NCI-H446 (cell line): ENCODE results near the gene DOC2A.

ENCODE experiments used
- DNase-seq, 2 experiments: peaks; one replicate each; lab custom pipeline; 2025; lab: John Stamatoyannopoulos, UW

Gene DOC2A

DNA sequence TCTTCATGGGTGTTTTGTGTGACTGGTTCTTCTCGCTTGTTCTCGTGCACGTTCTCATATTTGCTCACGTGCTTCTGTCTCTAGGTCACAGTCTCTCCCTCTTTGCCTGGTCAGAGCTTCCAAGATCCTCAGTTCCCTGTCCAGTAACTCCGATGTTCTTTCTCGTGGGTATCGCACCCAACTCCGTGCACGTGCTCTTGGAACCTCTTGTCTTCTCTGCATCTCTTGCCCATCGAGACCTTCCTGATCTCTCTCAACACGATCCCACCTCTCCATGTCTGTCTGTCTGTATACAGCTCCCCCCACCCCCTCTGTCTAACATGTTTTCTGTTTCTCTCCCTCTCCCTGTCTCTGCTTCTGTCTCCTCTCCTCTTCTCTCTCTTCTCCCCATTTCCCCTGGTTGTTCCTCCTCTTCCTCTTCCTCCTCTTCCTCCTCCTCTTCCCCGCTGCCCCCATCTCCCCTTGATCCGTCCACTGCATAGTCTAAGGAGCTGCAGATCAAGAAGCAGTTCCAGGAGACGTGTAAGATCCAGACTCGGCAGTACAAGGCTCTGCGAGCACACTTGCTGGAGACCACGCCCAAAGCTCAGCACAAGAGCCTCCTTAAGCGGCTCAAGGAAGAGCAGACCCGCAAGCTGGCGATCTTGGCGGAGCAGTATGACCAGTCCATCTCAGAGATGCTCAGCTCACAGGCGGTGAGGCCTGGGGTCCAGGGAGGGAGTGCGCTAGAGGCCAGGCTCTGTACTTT, 21.5 kb downstream of the DOC2A start:
- DNase-seq: no peak

DNA sequence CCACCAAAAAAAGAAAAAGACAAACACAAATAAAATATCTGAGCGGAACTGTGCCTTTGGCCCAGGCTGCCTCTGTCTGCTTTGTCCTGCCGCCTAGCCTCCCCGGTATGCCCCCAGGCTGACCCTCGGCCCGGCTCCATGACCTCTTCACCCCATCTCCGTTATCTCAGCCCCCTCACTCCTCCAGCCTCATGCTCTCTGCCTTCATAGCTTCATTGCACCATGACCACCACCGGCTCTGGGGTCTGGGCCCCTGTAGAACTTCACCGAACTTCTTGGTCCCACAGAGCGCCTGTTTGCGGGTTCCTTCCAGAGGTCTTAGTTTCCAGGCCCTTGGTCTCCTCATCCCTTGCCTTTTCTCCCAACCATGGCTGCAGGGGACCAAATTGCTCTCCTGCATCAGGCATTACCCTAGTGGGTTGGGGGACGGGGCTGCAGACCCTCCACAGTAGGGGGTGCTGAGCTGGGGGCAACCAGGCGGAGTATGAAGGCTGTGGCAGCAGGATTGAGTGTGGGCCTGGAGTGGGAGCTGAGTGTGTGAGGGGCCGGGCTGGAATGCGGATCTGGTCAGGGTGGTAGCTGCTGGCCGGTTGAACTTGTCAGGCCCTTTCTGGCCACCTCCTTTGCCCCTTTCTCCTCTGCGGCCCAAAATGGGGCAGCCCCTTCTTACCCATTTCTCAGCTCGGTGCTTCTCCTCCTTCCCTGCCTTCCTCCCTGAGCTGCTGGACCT, 22.3 kb downstream of the DOC2A start:
- DNase-seq: no peak

DNA sequence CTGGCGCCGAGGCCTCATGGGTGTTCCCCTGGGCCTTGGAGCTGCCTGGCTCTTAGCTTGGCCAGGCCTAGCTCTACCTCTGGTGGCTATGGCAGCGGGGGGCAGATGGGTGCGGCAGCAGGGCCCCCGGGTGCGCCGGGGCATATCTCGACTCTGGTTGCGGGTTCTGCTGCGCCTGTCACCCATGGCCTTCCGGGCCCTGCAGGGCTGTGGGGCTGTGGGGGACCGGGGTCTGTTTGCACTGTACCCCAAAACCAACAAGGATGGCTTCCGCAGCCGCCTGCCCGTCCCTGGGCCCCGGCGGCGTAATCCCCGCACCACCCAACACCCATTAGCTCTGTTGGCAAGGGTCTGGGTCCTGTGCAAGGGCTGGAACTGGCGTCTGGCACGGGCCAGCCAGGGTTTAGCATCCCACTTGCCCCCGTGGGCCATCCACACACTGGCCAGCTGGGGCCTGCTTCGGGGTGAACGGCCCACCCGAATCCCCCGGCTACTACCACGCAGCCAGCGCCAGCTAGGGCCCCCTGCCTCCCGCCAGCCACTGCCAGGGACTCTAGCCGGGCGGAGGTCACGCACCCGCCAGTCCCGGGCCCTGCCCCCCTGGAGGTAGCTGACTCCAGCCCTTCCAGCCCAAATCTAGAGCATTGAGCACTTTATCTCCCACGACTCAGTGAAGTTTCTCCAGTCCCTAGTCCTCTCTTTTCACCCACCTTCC, 23.3 kb downstream of the DOC2A start:
- no peak for DNase-seq

DNA sequence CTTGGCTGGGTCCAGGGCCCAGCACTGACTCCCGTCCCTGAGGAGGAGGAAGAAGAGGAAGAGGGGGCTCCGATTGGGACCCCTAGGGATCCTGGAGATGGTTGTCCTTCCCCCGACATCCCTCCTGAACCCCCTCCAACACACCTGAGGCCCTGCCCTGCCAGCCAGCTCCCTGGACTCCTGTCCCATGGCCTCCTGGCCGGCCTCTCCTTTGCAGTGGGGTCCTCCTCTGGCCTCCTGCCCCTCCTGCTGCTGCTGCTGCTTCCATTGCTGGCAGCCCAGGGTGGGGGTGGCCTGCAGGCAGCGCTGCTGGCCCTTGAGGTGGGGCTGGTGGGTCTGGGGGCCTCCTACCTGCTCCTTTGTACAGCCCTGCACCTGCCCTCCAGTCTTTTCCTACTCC, 23.9 kb downstream of the DOC2A start:
- DNase-seq: no peak

DNA sequence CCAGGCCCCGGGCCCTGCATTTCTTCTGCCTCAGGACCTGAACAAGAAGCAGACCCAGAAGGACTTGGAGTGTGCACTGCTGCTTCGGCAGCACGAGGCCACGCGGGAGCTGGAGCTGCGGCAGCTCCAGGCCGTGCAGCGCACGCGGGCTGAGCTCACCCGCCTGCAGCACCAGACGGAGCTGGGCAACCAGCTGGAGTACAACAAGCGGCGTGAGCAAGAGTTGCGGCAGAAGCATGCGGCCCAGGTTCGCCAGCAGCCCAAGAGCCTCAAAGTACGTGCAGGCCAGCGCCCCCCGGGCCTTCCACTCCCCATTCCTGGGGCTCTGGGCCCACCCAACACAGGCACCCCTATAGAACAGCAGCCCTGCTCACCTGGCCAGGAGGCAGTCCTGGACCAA, 24.6 kb downstream of the DOC2A start:
- no peak for DNase-seq

DNA sequence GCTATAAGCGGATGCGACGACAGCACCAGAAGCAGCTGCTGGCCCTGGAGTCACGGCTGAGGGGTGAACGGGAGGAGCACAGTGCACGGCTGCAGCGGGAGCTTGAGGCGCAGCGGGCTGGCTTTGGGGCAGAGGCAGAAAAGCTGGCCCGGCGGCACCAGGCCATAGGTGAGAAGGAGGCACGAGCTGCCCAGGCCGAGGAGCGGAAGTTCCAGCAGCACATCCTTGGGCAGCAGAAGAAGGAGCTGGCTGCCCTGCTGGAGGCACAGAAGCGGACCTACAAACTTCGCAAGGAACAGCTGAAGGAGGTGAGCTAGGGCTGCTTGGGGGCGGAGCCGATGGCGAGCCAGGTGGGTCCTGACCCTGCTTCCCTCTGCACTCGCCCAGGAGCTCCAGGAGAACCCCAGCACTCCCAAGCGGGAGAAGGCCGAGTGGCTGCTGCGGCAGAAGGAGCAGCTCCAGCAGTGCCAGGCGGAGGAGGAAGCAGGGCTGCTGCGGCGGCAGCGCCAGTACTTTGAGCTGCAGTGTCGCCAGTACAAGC, 25.5 kb downstream of the DOC2A start:
- no peak for DNase-seq

DNA sequence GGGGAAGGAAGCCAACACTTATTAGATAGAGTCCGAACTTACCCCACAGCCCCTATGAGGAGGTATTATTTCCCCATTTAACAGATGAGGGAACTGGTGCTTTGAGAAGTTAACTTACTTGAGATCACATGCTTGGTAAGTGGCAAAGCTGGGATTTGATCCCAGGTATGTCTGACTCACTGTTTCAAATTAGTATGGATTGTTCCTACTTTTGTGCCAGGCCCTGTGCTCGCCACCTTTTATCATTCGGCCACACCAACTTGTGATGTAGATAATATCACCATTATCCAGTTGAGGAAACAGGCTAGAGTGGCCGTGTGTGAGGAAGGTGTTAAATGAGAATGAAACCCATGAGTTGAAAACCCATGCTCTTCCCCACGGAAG, 26.1 kb downstream of the DOC2A start:
- DNase-seq: no peak

DNA sequence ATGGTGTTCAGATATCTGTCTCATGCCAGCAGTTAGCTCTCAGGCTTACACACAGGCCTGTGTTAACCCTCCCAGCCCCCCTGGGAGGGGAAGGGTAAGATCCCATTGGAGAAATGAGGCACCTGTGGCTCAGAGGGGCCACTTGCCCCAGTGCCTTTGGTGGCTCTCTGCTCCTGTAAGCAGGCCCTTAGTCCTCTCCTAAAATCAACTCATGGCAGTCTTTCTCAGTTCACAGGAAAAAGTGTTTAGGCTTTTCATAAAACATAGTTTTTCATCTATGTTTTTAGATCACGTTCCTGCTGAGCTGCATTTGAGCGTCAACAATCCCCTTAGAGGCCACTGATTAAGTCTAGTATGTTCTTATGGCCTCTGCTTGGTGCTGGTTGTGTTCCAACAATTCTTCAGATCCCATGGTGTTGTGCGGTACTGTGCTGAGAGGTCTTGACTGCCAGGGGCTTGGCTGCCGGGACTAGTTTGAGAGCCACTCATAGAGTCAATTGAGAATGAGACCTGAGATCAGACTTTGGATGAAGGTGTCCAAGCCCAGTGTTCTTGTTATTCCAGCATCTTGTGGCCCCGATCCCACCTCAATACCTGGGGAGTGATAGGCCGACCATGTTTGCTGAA, 26.6 kb downstream of the DOC2A start:
- DNase-seq: no peak

DNA sequence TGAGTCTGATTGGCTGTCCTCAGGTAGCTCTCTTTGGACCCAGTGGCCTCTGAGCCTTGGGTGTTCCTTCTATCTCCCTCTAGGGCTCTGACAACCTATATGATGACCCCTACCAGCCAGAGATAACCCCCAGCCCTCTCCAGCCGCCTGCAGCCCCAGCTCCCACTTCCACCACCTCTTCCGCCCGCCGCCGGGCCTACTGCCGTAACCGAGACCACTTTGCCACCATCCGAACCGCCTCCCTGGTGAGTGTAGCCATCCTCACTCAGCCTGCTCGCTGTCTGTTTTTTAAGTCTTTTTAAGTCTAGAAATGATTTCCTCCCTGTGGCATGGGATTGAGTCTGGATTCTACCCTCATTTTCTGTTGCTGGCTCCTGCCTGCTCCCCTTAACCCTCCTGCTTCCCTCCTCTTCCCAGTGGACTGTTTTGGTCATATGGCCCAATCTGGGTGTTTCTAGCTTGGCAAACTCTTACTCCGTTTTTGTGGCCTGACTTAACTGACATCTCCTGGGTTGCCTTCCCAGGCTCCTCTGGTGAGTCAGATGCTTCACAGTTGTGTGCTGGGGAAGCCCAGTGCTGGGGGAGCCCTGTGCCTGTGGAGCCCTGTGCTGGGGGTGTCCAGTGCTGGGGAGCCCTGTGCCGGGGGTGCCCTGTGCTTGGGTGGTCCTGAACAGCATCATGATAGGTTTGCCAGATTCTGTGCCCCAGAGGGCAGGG, 27.2 kb downstream of the DOC2A start:
- no peak for DNase-seq

DNA sequence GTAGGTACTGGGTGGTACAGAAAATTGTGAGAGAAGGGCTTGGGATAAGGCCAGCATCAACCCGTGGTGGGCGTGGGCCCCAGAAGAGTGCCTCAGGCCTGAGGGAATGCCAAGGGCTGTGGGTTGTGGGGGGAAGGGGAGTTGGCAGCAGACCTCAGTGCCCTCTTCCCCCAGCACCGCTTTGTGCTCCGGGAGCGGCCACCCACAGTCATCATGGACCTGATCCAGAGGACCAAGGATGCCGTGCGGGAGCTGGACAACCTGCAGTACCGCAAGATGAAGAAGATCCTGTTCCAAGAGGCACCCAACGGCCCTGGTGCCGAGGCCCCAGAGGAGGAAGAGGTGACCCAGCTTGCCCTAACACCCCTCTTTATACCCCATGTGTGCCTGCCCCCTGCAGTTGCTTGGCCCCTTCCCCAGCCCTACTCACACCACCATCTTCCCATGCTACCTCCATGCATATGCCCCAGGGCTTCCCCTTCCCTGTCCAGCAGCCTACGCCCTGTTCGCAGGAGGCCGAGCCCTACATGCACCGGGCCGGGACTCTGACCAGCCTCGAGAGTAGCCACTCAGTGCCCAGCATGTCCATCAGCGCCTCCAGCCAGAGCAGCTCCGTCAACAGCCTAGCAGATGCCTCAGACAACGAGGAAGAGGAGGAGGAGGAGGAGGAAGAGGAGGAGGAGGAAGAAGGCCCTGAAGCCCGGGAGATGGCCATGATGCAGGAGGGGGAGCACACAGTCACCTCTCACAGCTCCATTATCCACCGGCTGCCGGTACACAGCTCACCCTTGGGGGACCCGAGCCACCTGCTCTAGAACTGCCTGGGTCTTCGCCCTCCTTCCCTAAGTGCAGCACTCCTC, 28.0 kb downstream of the DOC2A start:
- no peak for DNase-seq

DNA sequence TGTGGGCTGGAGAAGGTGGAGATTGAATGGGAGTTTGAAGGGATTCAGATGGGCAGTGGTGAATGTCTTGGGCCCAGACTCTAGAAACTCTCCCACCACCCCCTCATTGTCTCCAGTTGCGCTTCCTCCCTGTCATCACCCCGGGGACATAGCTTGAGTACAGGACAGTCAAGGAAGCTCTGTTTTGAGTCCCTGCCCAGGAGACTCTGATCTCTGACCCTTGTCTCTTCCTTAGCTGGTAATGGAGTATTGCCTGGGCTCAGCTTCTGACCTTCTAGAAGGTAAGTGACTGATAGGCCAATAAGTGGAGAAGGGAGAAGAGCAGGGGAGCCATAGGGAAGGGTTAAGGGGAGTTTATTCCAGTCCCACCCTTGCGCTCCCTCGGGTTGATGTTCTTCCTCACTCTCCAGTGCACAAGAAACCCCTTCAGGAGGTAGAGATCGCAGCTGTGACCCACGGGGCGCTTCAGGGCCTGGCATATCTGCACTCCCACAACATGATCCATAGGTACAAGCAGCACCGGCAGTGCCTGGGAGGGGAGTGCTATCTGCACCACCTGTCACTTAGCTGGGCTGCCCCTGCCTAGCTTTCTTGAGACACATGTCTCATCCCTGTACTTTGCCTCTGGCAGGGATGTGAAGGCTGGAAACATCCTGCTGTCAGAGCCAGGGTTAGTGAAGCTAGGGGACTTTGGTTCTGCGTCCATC, 32.1 kb downstream of the DOC2A start:
- DNase-seq: no peak

DNA sequence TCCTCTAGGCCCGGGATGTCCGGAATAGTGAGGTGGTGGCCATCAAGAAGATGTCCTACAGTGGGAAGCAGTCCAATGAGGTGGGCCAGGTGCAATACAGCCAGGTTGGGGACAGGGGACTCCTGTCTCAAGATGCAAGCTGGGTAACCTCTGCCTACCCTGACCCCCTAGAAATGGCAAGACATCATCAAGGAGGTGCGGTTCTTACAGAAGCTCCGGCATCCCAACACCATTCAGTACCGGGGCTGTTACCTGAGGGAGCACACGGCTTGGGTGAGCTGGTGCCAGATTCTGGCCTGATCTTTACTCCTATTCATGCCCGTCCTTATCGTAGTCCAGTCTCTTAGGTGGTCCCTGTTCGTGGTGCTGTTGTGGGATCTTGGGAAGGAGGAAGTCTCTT, 32.7 kb downstream of the DOC2A start:
- DNase-seq: no peak

DNA sequence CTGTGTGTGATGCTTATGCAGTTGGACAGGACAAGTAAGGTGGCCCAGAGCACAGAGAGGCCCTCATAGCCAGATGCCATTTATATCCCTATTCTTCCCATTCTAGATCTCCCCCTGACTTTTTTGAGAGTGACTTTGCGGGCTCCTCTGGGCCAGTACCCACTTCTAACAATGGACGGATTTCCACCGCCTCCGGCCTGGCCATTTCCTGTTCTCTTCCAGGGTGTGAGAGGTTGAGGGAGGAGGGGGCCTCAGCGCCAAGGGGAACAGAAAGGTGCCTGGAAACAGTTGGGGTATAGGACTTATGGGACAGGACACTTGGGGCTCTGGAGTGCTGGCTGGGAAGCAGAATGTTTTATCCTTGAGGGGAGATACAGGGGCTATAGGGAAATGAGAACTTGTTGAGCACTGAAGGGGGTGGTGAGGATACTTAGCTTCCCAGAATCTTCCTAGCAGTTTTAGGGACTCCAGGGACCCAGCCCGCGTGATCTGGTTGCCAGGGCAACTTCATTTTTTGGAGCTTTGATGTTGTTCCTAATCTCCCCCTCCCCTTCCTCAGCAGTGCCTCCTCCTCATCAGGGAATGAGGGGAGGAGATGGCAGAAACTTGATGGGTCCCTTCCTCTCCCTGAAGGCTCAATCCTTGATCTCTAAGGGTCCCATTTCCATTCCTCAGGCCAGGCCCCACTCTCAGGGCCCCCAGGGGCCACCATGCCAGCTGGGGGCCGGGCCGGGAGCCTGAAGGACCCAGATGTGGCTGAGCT, 33.6 kb downstream of the DOC2A start:
- no peak for DNase-seq

DNA sequence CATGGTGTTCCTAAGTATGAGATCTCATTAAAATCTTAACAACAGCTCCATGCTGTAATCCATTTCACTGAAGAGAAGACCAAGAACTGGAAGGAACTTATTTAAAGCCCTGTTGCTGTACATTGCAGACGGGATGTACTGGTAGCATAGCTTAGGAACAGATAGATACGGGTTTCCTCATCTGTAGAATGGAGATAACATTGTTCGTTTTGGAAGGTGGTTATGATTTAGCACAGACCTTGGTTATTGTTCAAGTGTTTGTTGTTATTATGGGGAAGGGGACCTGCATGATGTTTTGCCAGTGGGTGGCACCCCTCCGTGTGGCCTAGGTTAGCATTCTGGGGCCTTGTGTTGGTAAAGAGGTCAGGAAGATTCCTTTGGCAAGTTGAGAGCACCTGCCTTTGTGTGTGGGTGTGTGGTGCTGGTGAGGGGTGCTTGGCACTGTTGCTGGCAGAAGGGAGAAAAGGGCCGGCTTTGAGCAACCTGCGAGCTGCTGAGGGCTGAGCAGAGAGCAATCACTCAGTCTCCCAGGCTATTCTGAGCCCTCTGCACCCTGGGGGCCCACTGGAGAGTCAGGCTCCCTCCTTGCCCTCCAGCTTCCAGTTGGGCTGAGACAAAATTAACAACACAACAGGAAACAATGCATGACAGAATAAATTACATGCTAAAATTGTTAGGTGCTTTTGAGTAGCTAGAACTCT, 34.9 kb downstream of the DOC2A start:
- DNase-seq: no peak

DNA sequence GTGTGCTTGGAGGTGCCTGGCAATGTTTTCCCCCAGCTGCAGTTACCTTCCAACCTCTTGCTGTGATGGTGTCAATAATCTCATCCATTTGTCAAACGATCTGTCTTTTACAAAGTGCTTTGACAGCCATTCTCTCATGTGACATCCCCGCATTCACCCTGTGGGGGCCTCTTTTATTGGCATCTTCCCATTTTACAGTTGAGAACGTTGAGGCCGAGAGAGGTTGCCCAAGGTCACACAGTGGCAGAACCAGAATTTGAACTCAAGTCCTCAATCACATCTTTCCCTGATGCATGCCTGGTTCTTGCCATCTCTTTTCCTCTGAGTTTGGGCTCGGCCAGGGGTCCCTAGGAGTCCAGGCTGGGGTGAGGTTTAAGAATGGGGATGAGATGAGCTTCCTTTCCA, 35.7 kb downstream of the DOC2A start:
- DNase-seq: no peak

DNA sequence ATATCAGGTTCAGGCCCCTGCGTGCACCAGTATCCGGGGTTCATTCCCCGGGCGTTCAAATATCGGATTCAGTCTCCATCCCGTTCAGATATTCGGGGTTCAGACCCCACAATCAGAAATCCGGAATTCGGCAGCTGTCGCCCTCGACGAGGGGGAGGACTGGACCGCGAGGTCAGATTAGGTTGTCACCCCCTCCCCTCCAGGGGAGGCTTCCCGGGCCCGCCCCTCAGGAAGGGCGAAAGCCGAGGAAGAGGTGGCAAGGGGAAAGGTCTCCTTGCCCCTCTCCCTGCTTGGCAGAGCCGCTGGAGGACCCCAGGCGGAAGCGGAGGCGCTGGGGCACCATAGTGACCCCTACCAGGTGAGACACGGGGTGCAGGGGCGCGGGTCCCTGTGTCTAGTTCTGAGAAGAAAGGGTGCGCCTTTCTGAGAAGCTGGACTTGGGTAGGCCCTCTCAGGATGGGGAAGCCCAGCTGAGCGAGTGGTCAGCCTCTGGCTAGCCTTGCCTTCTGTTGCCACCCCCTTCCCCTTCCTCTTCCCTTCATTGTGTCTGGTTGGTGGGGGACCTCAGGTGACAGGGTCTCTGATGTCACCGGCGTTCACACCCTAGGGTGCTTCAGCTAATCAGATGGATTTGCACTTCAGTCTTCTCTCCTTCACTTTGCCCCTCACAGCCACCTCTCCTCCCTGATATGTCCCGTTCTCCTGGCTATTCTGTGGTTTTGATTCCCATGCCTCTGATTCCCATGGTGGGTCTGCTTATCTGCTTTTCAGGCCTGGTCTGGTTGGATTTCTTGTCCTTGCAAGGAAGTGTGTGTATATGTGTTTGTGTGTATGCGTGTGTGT, 36.3 kb downstream of the DOC2A start:
- DNase-seq: no peak

DNA sequence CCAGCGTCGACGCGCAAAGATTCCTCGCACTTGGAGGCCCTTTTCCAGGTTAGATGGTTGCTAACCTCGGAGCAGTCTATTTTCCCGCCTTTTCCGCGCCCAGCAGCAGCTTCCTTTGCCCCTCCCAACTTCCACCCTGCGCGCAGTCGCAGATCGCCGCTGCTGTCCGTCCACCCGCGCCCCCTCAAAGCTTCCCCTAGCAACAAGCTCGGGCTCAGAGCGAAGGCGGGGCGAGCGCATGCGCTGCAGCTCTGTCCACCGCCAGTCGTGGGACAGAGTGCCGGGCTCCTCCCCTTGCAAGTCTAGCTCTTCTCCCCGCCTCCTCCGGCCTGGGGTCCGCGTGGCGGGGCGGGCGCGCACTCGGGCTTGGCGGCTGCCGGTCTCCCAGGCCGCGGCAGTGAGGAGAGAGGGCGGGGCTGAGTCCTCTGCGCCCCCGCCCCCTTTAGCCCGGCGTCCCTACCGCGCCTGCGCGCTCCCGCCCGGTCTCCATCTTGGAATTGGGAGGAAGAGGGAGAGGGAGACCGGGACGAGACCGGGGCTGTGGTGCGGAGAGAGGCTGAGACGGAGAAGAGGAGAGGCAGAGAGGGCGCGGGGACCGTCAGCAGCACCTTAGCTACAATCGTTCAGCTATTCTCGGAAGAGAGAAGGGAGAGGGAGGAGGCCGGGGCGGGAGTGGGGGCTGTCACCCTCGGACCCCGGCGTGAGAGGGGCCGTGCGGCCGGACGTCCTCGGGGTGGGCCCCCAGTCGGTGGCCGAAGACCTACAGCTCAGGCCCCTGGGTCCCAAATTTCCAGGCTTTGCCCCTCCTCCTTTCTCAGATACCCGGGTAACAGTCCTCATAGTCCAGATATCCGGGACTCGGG, 37.2 kb downstream of the DOC2A start, which contains the start of gene TAOK2:
TSS of gene TAOK2 (plus strand) at position 485 of the 863 bp plus-strand sequence. CDS start 3,905 bp downstream, outside the sequence.
- peak; percentile 94 to 99 for DNase-seq
